GM21526 (cell line): ENCODE measurements around the gene SLC37A1.

Experiments
- ATAC-seq: cut with Tn5 transposase; IDR thresholded peaks from one replicate; pipeline ENCODE4 v1.9.1; 2021; ENCODE audit warnings: moderate library complexity; ENCODE audit not compliant: unreplicated experiment, low FRiP score

SLC37A1 gene

DNA sequence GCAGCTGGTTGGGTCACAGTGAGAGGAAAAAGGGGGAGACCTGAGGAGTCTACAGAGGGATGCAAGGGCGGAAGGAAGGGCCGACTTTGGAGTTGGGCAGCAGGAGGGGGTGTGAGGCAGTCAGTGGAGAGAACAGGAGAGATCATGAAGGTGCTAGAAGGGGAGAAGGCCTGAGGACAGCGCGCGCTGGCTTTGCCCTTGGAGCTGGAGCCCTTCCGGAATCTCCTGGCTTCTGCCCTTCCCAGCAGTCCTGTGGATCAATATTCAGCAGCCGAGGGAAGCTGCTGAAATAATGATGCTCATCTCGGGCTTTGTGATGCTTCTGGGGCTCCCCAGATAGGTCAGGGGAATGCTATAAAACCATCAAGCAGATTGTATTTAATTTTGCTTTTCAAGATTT is 26.7 kb downstream of the SLC37A1 start:
- ATAC-seq, result no peak

DNA sequence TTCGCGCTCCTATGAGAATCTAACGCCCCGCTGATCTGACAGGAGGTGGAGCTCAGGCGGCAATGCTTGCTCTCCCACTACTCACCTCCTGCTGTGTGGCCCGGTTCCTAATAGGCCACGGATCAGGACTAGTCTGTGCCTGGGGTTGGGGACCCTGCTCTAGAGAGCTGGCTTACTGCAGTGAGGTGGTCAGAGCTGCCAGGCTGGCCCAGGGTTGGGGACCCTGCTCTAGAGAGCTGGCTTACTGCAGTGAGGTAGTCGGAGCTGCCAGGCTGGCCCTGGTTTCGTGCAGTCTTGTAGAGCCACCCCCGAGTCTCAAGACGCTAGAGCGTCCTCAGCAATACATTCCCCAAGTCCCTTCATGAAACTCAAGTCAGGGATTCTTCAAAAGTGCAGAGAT is 27.5 kb downstream of the SLC37A1 start:
- no peak for ATAC-seq

DNA sequence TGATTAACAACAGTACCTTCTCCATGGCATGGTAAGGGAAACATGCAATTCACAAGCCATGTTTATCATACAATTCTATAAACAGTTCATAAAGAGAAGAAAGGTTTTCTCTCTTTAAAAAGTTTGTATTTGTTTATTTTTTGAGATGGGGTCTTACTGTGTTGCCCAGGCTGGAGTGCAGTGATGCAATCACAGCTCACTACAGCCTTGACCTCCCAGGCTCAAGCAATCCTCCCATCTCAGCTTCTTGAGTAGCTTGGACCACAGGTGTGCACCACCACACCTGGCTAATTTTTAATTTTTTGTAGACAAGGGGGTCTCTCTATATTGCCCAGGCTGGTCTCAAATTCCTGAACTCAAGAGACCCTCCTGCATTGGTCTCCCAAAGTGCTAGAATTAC is 28.0 kb downstream of the SLC37A1 start:
- ATAC-seq, result no peak

DNA sequence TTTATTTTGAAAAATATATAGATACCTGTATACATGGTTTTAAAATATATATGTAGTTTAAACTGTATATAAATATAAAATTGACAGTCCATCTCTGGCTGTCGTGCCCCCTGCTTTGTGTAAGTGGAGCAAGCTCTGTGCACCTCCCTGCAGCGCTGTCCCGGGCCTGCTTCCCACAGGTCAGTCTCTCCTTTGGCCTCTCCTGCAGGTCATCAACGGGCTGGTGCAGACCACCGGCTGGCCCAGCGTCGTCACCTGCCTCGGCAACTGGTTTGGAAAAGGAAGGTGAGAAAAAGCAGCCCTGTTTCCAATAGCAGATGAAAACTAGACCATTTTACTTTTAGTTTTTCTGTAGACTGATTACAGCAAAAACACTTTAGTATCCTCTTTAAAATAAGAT is 28.5 kb downstream of the SLC37A1 start:
- ATAC-seq, result no peak

DNA sequence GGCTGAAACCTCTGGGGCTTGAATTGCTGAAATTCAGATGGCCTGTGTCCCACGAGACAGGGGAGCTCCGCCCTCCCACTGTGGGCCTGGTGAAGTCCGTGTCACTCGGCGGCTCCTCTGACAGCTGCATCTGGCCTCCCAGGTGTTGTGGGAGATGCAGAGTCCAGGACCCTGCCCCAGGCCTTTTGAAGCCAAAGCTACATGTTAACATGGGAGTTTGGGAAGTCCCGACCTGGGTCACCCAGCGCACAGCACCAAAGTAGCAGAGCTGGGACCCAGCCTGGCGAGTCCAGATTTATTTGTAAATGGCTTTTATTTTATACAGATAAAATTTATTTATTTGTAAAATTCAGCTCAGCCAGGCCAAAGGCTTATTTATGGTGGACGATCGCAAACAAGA is 28.9 kb downstream of the SLC37A1 start:
- no peak for ATAC-seq

DNA sequence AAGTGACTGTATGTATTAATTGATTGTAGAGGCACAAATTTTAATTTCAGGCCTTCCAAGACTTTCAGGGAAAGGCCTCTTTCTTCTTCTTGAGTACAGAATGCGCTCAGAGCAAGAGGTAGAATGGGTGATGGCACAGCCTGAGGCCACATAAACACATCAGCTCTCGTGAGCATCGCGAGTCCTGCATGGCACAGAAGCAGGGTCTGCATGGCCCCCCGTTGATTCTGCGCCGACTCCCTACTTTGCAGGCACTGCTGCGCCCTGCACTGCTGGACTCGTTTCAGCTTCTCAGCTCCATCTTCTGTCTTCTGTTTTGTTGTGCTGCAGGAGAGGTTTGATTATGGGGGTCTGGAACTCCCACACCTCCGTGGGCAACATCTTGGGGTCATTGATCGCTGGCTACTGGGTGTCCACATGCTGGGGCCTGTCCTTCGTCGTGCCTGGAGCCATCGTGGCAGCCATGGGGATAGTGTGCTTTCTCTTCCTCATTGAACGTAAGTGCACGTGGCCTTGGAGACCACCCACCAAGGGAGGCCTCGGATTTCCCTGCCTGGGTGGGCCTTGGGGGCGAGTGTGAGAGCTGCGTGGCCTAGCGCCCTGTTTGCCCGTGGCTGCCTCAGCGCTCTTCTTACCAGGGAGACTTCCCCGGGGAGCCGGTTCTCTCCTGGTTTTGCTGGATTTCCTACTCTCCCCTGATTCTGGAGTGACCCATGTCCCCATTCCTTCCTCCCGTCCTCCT is 29.6 kb downstream of the SLC37A1 start:
- ATAC-seq, result no peak

DNA sequence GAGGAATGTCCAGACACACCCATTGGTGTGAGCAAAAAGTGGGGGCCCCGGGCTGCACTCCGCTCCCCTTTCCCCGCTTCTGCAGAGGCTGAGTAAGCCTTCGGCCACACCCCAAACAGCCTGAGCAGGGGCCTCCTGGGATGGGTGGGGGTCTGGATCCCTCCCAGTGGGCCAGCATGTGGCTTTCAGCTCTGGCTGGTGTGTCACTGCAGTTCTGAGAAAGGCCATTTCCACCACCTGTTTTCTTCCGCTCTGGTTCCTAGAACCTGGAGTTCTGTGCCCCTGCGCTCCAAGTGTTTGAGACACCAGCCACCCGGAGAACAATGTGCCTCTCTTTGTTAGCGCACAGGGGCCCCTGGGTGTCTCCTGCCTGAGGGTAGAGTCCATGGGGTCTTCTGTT is 30.9 kb downstream of the SLC37A1 start:
- ATAC-seq, result no peak

DNA sequence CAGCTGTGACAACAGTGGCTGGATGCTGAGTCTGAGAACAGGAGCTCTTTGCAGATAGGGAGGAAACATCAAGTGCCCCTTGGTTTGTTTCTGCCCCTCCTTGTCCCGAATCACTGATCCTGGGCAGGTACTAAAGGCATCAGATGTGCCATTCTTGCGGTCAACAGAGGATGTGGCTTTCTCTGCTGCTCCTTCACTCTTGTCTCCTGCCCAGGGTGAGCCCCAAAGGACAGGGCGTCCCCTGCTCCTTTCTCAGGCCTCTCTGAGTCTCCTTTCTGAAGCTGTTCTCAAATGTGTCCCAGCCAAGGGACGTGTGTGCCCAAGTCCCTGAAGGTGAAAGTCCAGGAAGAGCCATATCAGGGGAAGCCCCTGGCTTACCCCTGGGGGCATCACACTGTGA is 31.7 kb downstream of the SLC37A1 start:
- ATAC-seq, result no peak

DNA sequence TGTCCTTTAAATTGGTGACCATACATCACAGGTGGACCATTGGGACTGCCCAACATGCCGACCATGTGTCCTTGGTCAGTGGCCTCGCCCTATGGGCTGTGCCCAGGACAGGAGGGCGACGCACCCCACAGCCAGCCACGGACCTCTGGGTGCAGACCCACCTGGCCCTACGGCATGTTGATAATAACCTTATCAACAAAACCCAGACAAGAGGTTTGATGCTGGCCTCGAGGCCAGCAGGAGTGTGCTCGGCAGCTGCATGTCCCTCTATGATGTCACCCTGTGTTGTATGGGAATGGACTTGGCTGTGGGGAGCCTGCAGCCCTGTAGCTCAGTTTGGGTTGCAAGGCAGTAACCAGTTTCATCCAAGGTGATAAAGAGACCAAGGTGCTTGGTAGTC is 32.1 kb downstream of the SLC37A1 start:
- no peak for ATAC-seq

DNA sequence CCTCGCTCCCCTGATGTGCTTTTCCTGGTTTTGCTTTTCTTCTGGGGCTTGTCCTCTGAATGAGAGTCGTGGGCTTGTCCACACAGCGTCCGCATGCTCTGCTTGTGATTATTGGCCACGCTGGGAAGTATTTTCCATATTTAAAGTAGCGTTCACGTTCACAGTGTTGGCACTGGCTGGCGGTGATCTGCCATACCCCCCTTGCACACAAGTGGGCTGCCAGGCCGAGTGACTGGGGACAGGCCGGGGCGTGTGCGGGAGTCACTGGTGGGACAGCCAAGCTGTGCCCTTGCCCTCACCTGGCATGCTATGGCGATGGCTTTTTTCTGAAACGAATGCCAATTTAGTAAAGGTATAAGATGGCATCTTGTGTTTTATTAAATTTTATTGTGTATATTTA is 32.8 kb downstream of the SLC37A1 start:
- no peak for ATAC-seq

DNA sequence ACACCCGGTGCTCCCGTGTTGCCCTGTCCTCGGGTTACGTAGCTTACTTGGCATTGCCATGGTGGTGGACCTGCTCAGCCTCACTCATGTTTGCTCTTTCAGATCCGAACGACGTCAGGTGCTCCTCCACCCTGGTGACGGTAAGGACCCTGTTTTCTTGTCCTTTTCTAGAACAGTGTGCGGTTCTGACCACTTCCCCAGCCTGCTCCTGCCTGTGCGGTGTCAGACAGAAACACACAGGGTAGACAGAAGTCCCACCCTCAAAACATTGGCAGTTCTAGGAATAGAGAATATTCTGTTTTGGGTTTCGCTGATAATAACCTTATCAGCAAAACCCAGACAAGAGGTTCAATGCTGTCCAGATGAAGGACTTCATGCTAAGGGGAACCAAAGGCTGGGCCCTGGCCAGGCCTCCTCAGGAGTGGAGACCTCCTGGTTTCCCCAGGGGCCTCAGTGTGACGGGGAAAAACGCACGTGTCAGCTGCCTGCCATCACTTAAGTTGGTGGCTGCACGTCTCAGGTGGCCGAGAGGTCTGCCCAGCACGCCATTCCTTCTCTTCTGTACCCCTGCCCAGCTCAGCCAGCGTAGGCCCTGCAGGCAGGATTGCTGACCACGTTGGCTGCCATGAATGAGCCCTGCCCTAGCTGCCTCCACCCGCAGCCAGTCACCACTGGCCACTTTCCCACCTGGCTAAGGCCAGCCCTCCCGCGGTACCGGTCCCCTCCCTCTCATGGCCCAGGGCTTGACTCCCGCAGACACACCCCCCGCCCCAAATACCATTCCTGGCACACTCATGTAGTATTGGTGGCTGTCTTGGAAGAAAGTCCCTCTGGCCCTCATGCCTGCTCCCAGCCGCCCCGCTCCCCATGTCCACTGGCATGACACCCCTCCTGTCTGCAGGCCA is 33.6 kb downstream of the SLC37A1 start:
- no peak for ATAC-seq

DNA sequence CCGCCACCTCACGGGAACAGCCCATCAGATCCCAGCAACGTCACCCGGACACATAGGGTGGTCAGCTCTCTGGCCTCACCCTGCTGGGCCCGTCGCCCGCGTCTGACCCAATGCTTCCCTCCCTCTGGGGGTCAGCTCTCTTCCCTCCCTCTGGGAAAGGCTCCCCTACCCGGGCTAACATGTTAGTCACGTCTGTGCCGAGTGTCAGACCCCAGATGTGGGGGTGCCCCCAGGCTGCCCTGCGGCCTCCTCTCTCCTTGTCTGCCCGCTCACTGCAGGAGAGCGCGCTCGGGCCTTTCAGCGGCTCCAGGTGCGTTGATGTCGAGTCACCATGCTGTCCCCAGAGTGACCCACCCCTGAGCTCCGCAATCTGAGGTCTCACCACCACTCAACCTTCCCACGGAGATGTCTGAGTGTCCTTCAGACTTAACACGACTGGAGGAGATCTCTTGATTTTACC is 34.3 kb downstream of the SLC37A1 start:
- no peak for ATAC-seq

DNA sequence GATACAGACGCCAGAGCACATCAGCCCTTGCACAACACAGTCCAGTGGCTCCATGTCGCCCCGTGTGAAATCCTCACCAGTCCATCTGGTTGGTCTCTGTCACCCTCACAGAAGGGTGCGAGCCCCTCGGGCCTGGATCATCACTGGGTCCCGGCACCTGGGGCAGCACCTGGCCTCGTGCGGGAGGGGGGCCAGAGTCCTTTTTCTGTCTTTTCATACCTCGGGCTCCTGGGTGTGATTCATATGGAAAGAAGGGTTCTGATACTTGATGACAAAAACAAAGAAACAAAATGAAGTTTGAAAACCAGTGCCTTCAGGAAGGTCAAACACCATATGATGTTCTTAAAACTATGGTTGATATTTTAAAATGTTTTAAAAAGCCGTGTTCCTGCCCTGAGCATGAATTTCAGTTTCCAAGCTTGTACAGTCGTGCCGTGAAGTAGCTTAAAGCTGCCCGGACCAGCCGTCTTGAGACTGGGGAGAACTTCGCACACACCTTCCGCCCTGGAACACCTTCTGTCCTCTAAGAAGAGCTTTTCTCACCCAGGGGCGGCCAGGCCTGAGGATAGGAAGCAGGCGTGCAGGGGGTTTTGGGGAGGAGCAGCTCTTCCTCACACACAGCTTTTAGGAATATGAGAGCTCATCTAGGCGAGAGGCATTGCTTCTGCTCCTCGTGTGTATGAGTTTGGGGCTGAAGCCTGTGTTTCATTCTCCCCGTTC is 35.2 kb downstream of the SLC37A1 start:
- no peak for ATAC-seq

DNA sequence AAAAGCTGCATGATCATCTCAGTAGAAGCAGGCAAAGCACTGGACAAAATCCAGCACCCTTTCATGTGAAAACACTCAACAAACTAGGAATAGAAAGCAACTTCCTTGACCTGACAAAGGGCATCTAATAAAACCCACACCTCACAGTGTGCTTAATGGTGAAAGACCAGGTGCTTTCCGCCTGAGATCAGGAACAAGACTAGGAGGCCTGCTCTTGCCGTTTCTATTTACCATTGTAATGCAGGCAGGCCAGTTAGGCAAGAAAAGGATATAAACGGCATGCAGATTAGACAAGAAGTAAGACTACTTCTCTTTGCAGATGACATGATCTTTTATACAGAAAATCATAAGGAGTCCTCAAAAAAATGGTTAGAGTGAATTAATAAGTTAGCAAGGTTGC is 37.2 kb downstream of the SLC37A1 start:
- ATAC-seq, result no peak

DNA sequence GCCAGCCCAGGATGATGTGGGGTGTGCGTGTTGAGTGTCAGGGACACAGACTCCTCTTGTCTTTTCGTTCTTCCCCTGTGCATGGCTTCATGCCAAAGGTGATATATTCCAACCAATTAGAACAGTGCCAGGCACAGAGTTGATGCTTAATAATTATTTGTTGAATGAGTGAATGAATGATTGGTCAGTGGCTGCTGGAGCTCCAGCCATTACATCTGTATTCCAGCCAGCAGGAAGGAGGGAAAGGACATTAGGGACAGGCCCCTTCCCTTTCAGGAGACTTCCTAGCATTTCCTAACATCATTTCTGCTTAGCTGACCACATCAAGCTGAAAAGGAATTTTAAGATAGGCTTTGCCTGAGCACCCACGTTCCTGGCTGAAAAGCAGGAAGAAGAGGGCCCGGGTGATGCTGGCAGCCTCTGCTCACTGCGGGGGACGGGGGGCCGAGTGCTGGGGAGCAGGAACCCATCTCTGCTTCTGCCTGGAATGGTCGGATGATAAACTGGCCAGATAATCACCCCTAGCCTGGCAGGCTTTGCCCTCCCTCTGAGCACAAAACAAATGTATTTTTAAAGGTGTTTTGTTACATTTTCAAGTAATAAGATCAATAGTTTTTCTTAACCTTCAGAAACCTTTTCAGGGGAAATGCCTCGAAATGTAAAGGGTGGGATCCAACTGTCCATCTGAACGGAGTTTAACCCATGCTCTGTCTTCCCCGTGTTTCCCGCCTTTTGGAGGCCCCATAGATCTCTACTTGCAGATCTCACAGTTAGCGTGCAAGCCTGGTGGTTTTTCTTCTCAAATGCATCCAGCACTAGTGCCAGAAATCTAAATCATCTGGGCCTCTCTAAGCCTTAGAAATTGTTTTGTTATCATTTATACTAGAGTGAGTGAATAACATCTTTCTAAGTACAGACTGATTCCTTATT is 39.0 kb downstream of the SLC37A1 start:
- ATAC-seq, result no peak

DNA sequence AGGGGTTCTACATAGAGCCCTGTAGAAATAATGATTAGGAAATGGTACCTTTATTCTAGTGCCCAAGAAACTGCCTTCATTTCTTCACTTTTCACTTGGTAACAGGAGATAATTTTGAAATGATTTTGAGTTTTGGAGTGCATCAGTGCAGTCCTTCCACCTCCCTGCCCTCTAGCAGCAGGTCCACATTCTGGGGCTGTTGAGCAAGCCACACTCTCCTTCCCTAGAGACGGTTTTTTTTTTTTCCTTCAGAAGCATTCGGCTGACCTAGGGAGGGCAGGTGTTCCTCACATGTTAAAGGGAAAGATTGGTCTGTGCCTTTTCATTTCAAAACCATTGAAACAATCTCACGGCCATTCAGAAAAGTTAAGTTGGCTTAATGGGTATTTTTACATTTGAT is 39.8 kb downstream of the SLC37A1 start:
- no peak for ATAC-seq

DNA sequence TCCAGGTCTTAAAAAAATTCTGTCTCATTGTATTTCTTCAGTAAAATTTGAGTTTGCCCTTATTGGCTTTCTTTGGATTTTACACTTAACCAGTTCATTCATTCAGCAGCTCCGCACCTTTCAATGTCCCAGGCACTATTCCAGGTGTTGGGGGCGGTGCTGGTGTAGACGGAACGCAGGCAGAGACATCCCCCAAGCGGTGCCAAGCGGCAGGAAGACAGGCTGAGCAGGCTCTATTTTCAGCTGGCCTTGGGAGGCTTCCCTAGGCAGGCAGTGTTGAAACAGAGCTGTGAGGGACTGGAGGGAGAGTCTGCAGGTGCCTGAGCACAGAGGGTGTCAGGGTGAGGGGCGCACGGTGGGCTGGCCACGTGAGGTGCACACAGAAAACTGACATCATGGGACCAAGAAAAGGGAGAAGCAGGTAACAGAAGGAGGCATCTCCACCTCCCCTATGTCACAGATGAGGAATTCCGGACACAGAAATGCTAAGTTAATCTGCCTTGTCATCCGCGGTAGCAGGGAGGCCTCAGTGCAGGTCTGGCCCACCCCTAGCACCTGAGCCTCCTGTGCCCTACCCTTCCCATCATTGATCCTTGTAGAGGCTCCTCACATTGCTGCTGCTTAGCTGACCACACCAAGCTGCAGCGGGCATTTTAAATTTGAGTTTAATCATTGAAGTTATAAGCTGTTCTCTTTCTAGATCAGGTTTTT is 40.8 kb downstream of the SLC37A1 start:
- ATAC-seq, result no peak

DNA sequence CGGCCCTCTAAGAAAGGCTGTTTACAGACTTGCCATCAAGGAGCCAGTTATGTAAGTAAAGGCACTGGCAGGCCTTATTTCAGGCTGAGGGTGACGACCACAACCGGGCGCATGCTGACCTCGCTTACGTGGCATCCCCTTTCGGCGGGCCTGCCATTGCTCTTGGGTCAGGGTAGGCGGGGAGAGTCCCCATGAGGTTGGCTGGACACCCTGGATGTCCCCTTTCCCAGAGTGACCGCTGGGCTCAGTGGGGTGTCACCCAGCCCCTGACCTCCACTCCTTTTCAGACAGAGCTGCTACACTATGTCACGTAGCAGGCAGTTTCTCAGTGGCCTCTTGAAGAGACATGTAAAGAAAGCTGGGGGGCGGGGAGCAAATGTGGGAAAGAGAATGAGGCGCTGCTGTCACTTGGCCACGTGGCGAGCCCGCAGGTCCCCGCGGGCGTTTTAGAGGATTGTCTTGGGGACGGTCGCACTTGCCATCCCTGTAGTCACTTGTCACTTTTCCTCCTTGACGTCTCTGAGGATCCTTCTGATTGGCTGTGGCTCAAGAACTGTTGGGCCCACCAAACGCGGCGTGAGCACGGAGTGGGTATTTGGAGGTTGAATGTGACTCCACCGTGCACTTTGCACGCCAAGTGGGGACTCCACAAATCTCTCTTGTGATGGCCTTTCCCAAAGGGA is 42.2 kb downstream of the SLC37A1 start:
- no peak for ATAC-seq

DNA sequence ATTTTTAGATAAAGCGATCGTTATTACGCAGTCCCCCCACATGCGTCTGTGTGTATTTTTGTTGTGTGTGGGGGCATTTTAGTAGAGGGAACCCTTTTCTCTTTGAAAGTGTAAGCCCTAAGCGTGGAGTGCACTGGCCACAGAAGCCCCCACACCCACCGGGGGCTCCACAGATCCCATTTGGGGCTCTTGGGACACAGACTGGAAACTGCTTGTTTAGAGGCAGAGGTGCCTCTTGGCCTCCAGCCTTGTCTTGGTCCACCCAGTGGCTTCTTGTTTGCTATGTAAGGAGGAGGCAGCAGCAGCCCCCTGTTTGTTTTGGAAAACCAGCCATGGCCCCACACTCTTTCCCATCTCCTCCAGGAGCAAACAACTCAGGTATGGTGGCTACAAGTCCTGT is 42.8 kb downstream of the SLC37A1 start:
- no peak for ATAC-seq
